GM19452 (cell line): Measurements from ENCODE around the gene FGG.

Experiments
- ATAC-seq: cut with Tn5 transposase; IDR thresholded peaks from one replicate; pipeline ENCODE4 v1.9.1; 2021; ENCODE audit not compliant: unreplicated experiment

The FGG gene

DNA sequence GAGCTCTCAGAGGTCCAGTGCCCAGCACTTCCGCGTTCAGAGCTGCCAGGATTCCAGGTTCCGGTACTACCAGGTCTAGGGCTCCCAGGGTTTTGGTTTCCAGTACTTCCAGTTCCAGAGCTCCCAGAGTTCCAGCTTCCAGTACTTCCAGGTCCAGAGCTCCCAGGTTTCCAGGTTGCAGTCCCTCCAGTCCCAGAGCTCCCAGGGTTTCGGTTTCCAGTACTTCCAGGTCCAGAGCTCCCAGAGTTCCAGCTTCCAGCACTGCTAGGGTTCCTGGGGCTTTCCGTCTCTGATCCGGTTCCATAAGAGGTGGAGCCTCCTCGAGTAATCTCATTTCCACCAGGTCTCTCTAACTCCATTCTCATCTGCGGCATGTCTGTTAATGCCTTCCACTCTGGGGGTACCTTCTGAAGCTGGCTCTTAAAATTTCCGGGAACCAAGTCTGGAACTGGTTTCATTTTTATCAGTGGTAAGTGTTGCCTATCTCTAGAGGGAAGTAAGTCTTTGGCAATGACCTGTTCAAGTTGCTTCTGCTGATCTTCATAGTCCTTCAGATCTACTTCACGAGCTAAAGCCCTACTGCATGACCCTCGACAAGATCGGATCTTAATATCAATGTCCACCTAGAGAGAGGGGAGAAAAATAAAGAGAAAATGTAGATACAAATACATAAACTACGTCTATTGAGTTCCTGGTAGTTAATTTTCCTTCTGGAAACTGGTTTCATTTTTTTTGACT is 26.0 kb downstream of the FGG start:
- ATAC-seq: no peak

- ATAC-seq: no peak
Measured at GRCh38 chr4:154585369-154586018, 27.0 kb downstream of the FGG start.

DNA sequence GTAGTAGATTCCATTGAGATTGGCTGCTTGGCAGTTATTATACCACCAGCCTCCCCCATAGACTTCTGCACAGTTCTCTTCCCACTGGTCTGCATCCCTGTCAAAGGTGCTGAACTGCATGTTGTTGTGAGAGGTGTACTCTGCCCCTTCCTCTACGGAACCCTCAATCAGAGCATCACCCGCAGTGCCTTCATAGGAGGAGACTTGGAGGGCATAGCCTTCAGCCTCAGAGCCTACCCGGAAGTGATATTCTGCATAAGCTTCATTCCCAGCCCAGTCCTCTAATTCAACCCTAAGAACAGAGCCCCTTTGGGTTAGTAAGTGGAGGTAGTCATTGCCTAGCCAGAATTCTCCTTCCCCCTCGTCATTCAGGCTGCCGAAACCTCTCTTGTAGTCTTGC is 28.2 kb downstream of the FGG start:
- ATAC-seq: no peak

DNA sequence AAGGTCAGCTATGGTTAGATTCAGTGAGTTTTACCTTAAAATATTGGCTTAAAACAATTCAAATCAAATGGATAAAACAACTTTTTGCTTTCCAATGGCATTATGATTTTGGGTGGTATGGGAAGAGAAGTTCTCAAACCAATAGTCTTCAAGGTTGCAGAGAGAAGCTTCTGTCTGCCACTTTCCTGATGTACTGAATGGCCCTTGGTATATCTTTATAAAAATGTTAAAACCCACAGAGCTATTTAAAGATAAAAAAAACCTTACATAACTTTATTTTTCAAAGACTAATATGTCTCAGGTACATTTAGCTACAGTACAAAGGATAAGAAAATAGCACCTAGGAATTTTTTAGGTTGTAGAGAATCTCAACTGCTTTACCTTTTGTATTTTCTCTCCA is 28.8 kb downstream of the FGG start:
- ATAC-seq: no peak

DNA sequence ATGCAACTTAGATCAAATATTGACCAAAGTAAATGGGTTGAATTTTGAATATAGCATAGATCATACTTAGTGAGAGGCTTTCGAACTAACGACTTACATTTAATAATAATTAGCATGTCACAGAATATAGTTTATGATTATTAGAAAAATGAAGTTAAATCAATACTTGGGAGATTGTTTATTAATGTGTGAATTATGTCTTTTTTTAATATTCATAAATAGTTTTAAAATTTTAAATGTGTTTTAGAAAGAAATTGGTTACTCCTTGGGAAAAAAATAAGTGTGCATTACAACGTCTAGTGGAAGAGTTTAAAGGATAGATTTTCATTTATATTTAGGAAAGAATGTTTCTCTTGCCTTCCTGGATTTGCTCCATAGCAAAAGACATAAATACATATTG is 29.2 kb downstream of the FGG start:
- ATAC-seq: no peak

DNA sequence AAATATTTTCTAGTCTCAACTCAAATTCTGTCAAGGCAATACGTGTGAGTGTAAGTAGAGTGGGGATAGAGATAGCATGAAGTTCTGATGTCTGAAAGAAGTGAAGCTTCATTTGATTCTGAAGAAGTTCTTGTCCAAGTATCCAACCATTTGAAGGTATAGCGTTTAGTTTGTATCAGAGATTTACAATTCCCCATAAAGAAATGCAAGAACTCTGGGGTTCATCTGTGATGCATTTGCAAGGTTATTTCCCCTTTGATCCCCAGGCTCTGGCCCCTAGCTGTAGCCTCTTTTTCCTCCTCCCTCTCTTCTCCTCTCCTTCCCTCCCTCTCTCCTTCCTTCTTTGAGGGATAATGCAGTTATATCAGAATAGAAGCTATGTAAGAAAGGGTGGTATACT is 29.7 kb downstream of the FGG start:
- ATAC-seq: no peak

- ATAC-seq: no peak
Measured at GRCh38 chr4:154579927-154580326, 32.5 kb downstream of the FGG start.

GRCh38 chr4:154578919-154579318 is 33.5 kb downstream of the FGG start:
- ATAC-seq: no peak

GRCh38 chr4:154577324-154577723 is 35.1 kb downstream of the FGG start:
- no peak for ATAC-seq

DNA sequence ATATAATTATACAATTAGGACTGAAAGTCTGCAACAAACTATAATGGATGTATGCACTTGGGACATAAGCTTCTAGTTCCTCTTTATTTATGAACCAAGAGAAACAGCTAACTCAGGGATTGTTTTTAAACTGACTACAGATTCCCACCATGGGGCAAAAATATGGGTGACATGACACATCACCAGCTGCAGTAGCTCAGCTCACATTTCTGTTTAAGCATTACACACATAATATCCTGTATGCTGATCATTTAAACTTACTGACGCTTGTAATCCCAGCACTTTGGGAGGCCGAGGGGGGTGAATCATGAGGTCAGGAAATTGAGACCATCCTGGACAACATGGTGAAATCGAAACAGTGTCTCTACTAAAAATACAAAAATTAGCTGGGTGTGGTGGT is 38.1 kb downstream of the FGG start:
- ATAC-seq: no peak

DNA sequence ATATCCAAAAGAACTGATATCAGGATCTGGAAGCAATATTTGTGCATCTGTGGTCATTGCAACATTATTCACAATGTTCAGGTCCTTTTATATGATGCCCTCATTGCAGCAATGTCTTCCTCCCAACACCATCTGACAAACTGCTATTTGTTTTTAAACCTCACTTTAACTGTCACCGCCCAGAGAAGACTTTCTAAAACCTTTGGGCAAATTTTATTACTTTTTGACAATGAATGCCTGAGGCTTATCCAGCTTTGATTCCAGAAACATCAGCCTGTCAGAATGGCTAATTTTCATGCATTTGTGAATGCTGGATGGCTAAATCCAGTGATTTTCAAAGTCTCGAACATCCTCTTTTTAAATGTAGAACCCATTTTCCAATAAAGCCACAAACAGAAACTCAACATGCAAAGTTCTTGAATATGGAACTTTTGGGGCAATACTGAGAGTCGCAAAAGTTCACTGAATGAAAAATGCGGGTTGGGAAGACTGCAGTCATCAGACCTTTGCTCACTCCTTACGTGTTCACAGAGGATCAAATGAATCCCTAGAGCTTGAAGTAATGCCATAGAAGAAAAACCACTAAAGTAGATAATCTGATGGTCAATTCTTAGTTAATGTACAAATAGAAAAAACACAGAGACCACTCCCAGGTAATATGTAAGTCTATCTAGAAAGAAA is 39.1 kb downstream of the FGG start:
- no peak for ATAC-seq

GRCh38 chr4:154569584-154569983 is 42.9 kb downstream of the FGG start:
- ATAC-seq: no peak

DNA sequence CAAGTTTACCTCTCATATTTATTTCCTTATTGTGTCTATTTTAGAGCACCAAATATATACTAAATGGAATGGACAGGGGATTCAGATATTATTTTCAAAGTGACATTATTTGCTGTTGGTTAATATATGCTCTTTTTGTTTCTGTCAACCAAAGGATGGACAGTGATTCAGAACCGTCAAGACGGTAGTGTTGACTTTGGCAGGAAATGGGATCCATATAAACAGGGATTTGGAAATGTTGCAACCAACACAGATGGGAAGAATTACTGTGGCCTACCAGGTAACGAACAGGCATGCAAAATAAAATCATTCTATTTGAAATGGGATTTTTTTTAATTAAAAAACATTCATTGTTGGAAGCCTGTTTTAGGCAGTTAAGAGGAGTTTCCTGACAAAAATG is 43.4 kb downstream of the FGG start:
- ATAC-seq: no peak

DNA sequence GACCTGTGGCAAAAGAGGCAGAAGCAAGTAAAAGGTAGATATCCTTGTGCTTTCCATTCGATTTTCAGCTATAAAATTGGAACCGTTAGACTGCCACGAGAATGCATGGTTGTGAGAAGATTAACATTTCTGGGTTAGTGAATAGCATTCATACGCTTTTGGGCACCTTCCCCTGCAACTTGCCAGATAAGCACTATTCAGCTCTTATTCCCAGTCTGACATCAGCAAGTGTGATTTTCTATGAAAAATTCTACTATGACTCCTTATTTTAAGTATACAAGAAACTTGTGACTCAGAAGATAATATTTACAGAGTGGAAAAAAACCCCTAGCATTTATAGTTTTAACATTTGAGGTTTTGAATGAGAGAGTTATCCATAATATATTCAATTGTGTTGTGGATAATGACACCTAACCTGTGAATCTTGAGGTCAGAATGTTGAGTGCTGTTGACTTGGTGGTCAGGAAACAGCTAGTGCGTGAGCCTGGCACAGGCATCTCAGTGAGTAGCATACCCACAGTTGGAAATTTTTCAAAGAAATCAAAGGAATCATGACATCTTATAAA is 45.7 kb downstream of the FGG start:
- ATAC-seq: no peak

GRCh38 chr4:154565704-154566103 is 46.8 kb downstream of the FGG start:
- no peak for ATAC-seq

- no peak for ATAC-seq
Measured at GRCh38 chr4:154564311-154564710, 48.1 kb downstream of the FGG start.

- no peak for ATAC-seq
Measured at GRCh38 chr4:154562697-154563254, 49.7 kb downstream of the FGG start, which contains the start of gene FGB. TSS of gene FGB (plus strand) at chr4:154563011. CDS start at chr4:154563019, 8 bp downstream.

DNA sequence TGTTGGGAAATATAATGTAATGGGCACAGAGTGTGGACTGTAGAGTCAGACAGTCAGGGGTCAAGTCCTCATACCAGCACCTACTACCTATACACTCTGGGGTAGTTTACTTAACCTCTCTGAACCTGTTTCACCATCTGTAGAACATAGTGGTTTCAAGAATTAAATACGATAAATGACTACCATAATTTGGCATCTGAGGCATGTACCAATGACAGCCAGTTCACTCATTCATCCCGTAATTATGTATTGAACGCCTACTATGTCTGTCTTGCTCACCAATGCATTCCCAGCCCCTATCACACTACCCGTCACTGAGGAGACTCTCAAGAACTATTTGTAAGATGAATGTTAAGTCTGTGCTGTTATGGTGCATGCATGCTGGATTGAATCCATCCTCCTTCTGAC is 51.6 kb downstream of the FGG start:
- no peak for ATAC-seq

GRCh38 chr4:154560419-154560801 is 52.0 kb downstream of the FGG start:
- ATAC-seq: no peak

DNA sequence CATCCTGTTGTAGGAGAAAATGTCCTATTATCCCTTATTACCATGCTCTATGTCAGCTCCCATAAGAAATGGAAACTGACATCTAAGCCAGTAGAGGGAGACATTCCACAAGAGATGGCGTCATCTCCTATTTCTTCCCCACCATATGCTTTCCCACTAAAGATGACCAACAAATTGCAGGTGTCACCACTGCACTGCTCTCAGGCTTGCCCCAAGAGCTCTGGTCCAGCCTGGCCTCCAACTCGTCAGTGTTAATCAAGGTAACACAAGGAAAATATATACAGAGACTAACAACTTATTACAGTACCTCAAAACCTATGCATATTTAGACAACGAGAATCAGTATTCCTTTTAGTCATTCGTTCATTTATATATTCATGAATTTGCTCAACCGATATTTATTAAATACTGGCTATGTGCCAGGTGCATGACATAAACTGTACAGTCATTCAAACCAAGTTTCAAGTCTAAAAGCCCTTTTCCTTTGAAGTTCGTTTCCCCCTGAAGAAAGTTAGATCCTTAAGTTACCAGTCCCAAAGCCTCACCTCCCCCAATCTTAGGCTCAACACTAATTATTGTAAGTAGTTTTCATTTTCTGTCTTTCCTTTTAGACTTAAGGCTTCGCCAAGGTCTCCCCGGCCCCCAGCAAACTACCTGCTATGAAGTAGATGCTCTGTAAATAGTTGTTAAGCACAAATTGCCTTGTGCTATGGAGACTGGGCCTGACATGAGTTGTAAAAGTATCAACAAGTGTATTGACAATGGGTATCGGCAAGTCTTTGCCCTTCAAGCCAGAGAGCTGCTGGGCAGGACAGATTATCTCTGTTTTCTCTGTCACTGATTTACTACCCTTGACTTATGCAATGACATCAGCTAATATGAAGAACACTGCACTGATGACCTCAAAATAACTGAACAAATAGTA is 52.7 kb downstream of the FGG start:
- ATAC-seq: peak; percentile 81

GRCh38 chr4:154559141-154559493 is 53.3 kb downstream of the FGG start:
- ATAC-seq: peak; percentile 13
